ENCODE results near the gene MBNL1.
A peak's percentile ranks its signal among the peaks of the same experiment; 100 is the strongest.

MBNL1 gene, protein sequence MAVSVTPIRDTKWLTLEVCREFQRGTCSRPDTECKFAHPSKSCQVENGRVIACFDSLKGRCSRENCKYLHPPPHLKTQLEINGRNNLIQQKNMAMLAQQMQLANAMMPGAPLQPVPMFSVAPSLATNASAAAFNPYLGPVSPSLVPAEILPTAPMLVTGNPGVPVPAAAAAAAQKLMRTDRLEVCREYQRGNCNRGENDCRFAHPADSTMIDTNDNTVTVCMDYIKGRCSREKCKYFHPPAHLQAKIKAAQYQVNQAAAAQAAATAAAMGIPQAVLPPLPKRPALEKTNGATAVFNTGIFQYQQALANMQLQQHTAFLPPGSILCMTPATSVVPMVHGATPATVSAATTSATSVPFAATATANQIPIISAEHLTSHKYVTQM

DNA sequence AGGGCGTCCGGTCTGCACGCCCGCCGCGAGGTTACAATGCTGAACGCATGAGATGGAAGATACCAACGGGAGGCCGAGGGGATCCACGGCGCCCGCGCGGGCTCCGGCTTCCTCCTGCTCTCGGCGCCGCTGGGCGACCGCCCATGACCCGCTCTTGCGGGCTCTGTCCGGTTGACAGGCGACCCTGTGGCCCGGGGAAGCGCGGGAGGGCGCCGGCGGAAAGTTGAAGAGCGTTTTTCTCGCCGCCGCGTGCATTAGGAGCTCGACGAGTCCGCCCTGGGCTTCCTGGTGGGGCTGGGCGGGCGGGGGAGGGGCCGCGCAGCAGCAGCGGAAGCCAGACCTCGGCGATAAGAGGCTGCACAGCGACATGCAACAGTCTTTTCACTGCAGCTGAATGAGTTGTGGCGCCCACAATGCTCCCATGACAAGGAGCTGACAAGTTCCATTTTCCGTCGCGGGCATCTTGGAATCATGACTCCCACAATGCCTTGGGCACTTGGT is at the start of gene MBNL1:
MBNL1 (plus strand) TSS at position 375 of the 501 bp plus-strand sequence. CDS start 31,265 bp downstream, outside the sequence.
- H3K36me3 Mint-ChIP-seq (ENCODE audit: low read depth), result peaks cover 36% of the 10 kb centered on the region

DNA sequence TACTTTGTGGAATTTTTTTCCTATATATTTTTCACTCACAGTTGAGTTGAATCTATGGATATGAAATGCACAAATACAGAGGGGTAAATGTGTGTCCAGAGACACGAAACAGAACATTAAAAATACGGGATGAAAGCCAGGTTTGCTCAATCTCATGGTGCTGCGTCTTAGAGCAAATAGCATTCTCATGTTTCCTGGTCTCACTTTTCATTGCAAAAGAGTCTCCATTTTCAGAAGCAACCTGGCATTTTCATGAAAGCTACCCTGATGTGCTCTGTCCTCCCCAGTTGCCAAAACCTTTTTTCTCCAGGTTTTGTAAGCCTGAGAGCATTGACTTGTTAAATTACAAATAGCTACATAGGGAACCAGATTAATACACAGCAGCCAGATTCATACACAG is 49.5 kb upstream of the MBNL1 start:
- H3K27ac Mint-ChIP-seq, result peak overlapping the region; percentile 83
- peaks cover 55% of the 10 kb centered on the region for H3K4me1 Mint-ChIP-seq (ENCODE audit: low read depth)
- peak overlapping the region; percentile 38 for H3K4me3 Mint-ChIP-seq
- no peaks in the 10 kb centered on the region for H3K36me3 Mint-ChIP-seq (ENCODE audit: low read depth)
- H3K9me3 Mint-ChIP-seq, result no peaks in the 10 kb centered on the region
- H3K27me3 Mint-ChIP-seq (ENCODE audit: low read depth), result no peaks in the 10 kb centered on the region

More for the DNA sequence above, at the start of gene MBNL1:
- Mint-ChIP-seq H3K4me3 (peak within 1 kb of the TSS; percentile 92), H3K4me1 (ENCODE audit: low read depth) (peaks cover 53% of the 10 kb centered on the region), H3K9me3 (no peaks in the 10 kb centered on the region), H3K27ac (peak within 1 kb of the TSS; percentile 96), H3K27me3 (ENCODE audit: low read depth) (no peaks in the 10 kb centered on the region)

DNA sequence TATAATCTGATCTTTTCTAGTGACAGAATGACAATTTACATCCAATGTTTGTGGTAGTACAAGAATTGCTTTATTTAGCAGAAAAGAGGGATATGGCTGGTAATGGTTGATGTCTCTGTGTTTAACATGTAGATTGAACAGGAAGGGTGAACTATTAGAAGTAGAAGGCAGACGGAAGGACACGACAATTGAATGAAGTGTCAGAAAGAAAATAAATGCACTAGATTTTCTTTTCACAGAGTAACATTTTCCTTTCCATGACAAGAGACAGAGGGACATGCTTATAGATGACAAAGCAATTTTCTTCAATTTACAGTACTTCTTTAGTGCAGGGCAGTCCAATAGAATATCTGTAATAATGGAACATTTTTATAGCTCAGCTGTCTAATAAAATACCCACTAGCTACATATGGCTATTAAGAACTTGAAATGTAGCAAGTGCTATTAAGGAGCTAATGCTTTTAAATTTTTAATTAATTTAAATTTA is 48.9 kb upstream of the MBNL1 start:
- Mint-ChIP-seq H3K9me3 (no peaks in the 10 kb centered on the region), H3K4me3 (peak overlapping the region; percentile 38), H3K4me1 (ENCODE audit: low read depth) (peaks cover 52% of the 10 kb centered on the region), H3K27ac (peak overlapping the region; percentile 83), H3K27me3 (ENCODE audit: low read depth) (no peaks in the 10 kb centered on the region), H3K36me3 (ENCODE audit: low read depth) (no peaks in the 10 kb centered on the region)

DNA sequence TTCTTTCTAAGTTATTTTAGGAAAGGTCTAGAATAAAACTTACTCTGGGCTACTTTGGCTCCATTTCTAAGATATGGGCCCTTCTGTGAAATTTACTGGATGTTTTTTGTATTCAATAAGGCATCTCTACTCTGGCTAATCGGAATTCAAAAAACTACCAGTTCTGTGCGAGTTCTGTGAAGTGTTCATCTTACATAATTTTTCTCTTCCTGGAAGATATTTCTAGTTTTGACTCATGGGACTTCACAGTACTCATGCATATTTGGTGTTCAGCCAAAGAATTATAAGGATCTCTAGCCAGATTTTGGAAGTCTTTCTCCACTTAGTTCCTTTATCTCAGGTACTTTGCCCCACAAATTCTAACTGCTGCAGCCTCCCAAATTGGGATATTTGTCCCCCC is 46.4 kb upstream of the MBNL1 start:
- peak overlapping the region; percentile 73 for H3K4me3 Mint-ChIP-seq
- no peaks in the 10 kb centered on the region for H3K27me3 Mint-ChIP-seq (ENCODE audit: low read depth)
- H3K36me3 Mint-ChIP-seq (ENCODE audit: low read depth), result no peaks in the 10 kb centered on the region
- no peaks in the 10 kb centered on the region for H3K9me3 Mint-ChIP-seq
- H3K27ac Mint-ChIP-seq, result peak overlapping the region; percentile 90
- peaks cover 56% of the 10 kb centered on the region for H3K4me1 Mint-ChIP-seq (ENCODE audit: low read depth)

DNA sequence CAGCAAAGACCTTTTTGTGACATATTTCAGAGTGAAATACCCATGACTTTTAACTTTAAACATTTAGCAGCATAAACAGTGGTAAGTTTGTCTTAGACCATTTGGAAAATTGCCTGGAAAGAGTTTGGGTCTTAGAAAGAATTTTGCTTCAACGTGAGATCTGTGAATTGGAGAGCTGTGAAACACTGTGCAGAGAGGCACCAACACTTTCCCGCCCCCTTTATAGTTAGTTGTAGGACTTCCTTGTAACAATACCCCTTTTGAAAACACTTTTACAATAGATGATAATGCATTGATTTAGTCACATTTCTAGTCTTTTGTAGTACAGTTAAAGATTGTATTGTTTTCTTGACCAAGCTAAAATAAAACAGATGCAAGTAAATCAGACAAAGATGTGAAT is 43.5 kb upstream of the MBNL1 start:
- H3K9me3 Mint-ChIP-seq, result no peaks in the 10 kb centered on the region
- no peaks in the 10 kb centered on the region for H3K36me3 Mint-ChIP-seq (ENCODE audit: low read depth)
- H3K4me1 Mint-ChIP-seq (ENCODE audit: low read depth), result peaks cover 38% of the 10 kb centered on the region
- no peaks in the 10 kb centered on the region for H3K27me3 Mint-ChIP-seq (ENCODE audit: low read depth)
- no peak overlapping the region for H3K27ac Mint-ChIP-seq
- no peak overlapping the region for H3K4me3 Mint-ChIP-seq

DNA sequence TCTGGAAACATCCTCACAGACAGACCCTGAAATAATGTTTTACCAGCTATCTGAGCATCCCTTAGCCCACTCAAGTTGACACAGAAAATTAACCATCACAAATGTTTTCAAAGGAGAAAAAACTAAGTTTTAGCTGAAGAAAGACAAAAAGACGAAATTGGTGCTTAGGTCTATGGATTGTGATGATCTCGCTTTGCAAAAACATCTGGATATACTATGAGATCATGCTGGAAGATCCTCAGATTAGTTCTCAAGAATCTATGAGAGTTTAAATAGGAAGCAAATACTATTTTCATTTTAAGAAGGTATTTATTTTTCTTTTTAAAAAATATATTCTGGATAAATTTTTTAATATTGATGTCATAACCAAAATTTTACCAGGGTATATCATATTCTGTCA is 42.6 kb upstream of the MBNL1 start:
- Mint-ChIP-seq H3K4me1 (ENCODE audit: low read depth) (peaks cover 42% of the 10 kb centered on the region), H3K36me3 (ENCODE audit: low read depth) (no peaks in the 10 kb centered on the region), H3K27me3 (ENCODE audit: low read depth) (no peaks in the 10 kb centered on the region), H3K9me3 (no peaks in the 10 kb centered on the region), H3K27ac (no peak overlapping the region), H3K4me3 (no peak overlapping the region)

DNA sequence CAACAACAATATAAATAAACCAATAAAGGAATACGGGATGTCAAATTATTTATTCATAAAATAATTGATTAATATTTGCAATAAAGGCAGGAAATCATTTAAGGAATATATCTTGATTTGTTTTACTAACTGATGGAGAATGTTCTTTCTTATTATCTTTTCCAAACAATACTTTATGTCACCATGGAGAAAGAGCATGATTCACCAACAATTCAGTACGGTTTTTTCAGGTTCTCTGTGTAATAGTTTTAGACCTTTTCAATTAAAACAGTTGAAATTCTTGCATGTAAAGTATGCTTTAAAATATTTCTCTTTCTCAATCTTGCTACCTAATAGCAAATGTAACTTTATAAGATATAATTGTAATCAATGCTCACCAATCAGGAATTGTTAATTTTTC is 41.7 kb upstream of the MBNL1 start:
- no peaks in the 10 kb centered on the region for H3K9me3 Mint-ChIP-seq
- no peak overlapping the region for H3K27ac Mint-ChIP-seq
- H3K4me1 Mint-ChIP-seq (ENCODE audit: low read depth), result peaks cover 35% of the 10 kb centered on the region
- H3K36me3 Mint-ChIP-seq (ENCODE audit: low read depth), result no peaks in the 10 kb centered on the region
- no peaks in the 10 kb centered on the region for H3K27me3 Mint-ChIP-seq (ENCODE audit: low read depth)
- no peak overlapping the region for H3K4me3 Mint-ChIP-seq

DNA sequence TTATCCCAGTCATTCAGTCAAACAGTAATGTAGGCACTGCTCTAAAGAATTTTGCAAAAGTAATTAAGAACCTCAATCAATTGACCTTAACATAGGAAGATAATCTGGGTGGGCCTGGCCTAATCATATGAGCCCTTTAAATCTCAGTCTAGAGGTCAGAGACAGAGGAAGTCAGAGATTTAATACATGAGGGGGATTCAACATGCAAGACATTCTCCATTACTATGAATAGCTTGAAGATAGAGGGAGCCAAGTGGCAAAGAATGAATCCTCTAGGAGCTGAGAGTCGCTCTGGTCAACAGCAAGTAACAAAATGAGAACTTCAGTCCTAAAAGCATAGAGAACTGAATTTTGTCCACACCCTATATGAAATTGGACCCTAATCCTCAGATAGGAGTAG is 39.0 kb upstream of the MBNL1 start:
- H3K4me1 Mint-ChIP-seq (ENCODE audit: low read depth), result peaks cover 24% of the 10 kb centered on the region
- no peak overlapping the region for H3K4me3 Mint-ChIP-seq
- no peak overlapping the region for H3K27ac Mint-ChIP-seq
- H3K27me3 Mint-ChIP-seq (ENCODE audit: low read depth), result no peaks in the 10 kb centered on the region
- H3K36me3 Mint-ChIP-seq (ENCODE audit: low read depth), result no peaks in the 10 kb centered on the region
- H3K9me3 Mint-ChIP-seq, result no peaks in the 10 kb centered on the region

DNA sequence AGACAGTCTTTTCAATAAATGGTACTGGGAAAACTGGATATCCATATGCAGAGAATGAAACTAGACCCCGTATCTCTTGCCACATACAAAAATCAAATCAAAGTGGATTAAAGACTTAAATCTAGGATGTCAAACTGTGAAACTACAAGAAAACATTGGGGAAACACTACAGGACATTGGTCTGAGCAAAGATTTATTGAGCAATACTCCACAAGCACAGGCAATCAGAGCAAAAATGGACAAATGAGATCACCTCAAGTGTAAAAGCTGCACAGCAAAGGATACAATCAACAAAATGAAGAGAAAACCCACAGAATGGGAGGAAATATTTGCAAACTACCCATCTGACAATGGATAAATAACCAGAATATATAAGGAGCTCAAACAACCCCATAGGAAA is 38.4 kb upstream of the MBNL1 start:
- no peak overlapping the region for H3K27ac Mint-ChIP-seq
- H3K4me1 Mint-ChIP-seq (ENCODE audit: low read depth), result peaks cover 25% of the 10 kb centered on the region
- H3K36me3 Mint-ChIP-seq (ENCODE audit: low read depth), result peaks cover 2% of the 10 kb centered on the region

DNA sequence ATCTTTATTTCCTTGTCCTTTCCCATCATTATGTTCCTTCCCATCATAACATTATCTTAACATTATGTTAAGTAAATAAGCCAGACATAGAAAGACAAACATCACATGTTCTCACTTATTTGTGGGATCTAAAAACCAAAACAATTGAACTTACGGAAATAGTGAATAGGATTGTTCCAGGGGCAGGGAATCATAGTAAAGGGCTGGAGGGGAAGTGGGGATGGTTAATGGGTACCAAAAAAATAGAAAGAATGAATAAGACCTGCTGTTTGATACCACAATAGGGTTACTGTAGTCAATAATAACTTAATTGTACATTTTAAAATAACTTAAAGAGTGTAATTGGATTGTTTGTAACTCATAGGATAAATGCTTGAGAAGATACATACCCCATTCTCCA is 36.7 kb upstream of the MBNL1 start:
- no peak overlapping the region for H3K4me3 Mint-ChIP-seq
- no peaks in the 10 kb centered on the region for H3K9me3 Mint-ChIP-seq
- no peak overlapping the region for H3K27ac Mint-ChIP-seq
- peaks cover 2% of the 10 kb centered on the region for H3K36me3 Mint-ChIP-seq (ENCODE audit: low read depth)
- H3K27me3 Mint-ChIP-seq (ENCODE audit: low read depth), result no peaks in the 10 kb centered on the region
- H3K4me1 Mint-ChIP-seq (ENCODE audit: low read depth), result peaks cover 29% of the 10 kb centered on the region

More for the DNA sequence above, 38.4 kb upstream of the MBNL1 start:
- Mint-ChIP-seq H3K9me3 (no peaks in the 10 kb centered on the region), H3K4me3 (no peak overlapping the region), H3K27me3 (ENCODE audit: low read depth) (no peaks in the 10 kb centered on the region)

DNA sequence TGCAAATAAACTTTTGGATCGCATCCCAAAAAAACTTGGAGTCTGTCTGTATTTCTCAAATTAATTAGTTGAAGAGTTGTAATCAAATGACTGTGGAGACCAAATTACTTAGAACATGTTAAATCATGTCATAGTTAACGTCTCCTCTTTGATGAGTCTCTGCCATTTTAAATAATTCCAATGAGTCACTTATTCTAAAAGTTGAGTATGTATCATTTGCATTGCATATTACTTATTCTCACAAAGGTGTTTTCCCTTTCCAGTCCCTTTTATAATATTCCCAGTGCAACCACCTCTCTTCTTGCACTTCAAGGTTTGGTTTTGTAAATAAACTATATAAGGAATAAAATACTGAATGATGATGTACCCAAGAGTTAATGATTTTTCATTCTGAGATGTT is 36.0 kb upstream of the MBNL1 start:
- Mint-ChIP-seq H3K4me3 (no peak overlapping the region), H3K36me3 (ENCODE audit: low read depth) (peaks cover 4% of the 10 kb centered on the region), H3K27me3 (ENCODE audit: low read depth) (no peaks in the 10 kb centered on the region), H3K27ac (no peak overlapping the region), H3K9me3 (peaks cover 3% of the 10 kb centered on the region), H3K4me1 (ENCODE audit: low read depth) (peaks cover 32% of the 10 kb centered on the region)

DNA sequence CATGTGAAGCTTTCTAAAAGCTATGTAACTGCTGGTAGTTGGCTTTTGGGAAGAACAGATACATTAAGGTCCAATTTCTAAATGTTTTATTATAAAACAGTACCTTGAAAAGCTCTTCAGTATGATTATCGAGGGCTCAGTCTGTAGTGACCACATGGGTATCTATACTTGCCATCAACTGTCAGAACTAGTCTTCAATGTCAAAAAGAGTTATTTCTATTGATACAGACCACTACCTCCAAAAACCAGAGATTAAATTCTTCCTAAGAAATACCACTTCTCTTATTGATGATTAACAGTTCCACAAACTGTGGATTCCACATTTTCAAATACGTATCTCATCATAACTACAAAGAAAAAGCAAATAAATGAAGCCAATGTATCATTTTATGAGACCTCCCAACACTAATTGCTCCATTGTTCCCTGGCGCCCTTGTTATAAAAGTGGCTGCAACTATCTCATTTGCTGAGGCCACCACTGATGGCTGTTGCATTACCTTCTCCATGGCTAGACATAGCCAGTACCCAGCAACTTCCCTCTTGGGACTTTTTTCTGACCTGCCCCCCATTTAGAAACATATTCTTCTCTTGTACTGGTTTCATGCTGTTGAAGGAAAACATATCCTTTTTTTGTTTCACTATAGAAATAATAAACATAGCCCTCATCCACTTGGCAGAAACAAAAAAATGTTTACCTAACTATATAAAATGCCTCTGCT is 33.9 kb upstream of the MBNL1 start:
- no peak overlapping the region for H3K4me3 Mint-ChIP-seq

DNA sequence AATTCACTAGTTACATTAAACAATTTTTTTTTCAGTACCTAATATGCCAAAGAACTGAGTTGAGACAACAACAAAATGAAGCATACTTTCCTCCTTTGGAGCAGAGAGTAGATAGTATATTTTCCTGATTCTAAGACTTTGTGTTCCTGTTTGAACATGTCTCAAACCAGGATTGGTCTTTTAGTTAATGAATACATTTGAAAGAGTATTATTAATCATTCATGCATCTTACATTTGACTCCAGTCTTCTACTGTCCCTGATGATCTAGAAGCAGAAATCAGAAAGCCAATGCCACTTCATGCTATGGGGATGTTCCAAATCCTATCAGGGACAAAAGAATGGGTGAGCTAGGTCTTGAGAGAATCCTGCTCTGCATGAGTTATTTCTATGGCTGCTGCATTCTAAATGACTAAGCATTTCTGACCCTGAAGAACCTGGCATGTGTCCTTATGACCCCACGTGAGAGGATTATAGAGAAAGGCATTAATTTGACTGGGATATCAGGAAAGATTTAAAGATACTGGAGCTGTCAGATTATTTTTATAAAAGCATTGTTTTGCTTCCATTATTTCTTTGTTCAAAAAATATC is 32.9 kb upstream of the MBNL1 start:
- peaks cover 44% of the 10 kb centered on the region for H3K4me1 Mint-ChIP-seq (ENCODE audit: low read depth)
- no peaks in the 10 kb centered on the region for H3K27me3 Mint-ChIP-seq (ENCODE audit: low read depth)
- H3K9me3 Mint-ChIP-seq, result peaks cover 4% of the 10 kb centered on the region
- no peak overlapping the region for H3K4me3 Mint-ChIP-seq
- H3K27ac Mint-ChIP-seq, result no peak overlapping the region
- H3K36me3 Mint-ChIP-seq (ENCODE audit: low read depth), result peaks cover 6% of the 10 kb centered on the region

More for the DNA sequence above, 33.9 kb upstream of the MBNL1 start:
- no peaks in the 10 kb centered on the region for H3K27me3 Mint-ChIP-seq (ENCODE audit: low read depth)
- H3K27ac Mint-ChIP-seq, result no peak overlapping the region
- peaks cover 4% of the 10 kb centered on the region for H3K9me3 Mint-ChIP-seq
- H3K36me3 Mint-ChIP-seq (ENCODE audit: low read depth), result peaks cover 6% of the 10 kb centered on the region
- H3K4me1 Mint-ChIP-seq (ENCODE audit: low read depth), result peaks cover 43% of the 10 kb centered on the region

DNA sequence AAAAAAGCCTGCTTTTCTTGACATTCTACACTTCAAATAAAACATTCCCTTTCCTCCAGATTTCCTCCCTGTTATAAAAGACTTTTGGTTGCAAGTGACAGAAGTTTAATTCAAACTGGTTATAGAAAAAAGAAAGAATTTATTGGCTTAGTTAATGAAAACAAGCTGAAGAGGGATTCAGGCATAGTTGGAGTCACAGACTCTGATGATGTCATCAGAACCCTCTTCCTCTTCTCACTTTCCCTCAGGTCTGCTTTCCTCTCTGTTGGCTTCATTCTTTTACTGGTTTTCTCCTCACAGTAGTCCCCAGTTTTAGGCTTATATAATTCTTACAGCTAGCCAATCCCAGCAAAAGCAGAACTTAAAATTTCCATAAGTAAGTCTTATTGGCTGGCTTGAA is 32.0 kb upstream of the MBNL1 start:
- Mint-ChIP-seq H3K4me3 (peak overlapping the region; percentile 47), H3K9me3 (peaks cover 4% of the 10 kb centered on the region)

More for the DNA sequence above, 32.0 kb upstream of the MBNL1 start:
- Mint-ChIP-seq H3K36me3 (ENCODE audit: low read depth) (peaks cover 6% of the 10 kb centered on the region), H3K4me1 (ENCODE audit: low read depth) (peaks cover 49% of the 10 kb centered on the region), H3K27ac (peak overlapping the region; percentile 79), H3K27me3 (ENCODE audit: low read depth) (no peaks in the 10 kb centered on the region)

Data from T-helper 1 cell treated with Interleukin-12 subunit alpha and Interleukin-12 subunit beta and Interleukin-4 antibody, amounts not matched to agents 30 μg/mL and 1 μg/mL, for 36 hours (primary cell).